Measurements from ENCODE around the gene TMEM63A.

Gene TMEM63A

GRCh38 chr1:225866981-225867380 is 15.2 kb downstream of the TMEM63A start:
- DNase-seq (ENCODE audit: low read depth) = no peak

DNA sequence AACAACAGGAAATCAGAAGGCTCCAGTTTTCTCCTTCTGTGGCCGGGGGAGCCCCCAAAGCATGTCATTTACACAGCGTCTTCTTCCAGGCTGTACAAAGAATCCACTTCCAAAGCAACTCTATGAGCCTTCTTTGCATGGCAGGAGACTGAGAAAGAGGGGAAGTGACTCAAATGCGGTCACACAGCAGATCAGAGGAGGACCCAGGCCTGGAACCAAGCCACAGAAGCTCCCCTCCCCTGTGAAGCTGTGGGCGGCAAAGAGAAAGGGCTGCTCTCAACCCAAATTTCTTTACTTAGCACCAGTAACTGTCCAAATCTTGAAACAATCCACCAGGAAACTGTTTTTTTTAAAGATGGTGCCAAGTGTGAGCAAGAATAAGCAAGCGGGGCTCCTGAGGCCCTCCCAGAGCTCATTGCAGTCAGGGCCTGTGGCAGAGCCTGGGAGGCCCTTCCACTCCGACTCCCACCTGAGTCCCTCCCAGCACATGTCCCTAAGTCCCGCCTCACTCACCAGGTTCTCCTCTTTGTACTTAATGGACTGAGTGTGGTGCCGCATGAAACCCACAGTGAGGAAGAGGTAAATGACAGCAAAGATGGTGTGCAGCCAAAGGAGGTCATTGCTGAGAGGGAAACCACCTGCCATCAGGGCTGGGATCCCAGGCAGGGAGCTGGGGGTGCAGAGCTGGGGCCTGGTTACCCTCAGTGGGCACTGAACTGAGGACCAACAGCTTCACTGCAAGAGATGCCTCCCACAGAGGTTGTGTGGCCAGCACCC is 15.9 kb downstream of the TMEM63A start:
- DNase-seq (ENCODE audit: low read depth) = no peak

- no peak for DNase-seq (ENCODE audit: low read depth)
These were observed 16.7 kb downstream of the TMEM63A start for GRCh38 chr1:225865514-225865913.

DNA sequence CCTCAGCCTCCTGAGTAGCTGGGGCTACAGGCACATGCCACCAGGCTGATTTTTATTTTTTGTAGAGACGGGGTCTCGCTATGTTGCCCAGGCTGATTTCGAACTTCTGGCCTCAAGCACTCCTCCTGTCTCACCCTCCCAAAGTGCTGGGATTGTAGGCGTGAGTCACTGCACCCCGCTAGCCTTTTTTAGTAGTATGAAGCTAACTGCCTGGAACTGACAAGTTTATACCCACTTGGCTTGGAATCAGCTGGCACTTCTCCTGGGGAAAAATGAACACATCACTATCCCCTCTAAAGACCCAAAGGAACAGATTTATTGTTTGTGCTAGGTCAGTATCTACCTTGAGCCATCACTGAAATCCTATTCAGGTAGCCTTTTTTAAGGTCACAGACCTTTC is 19.0 kb downstream of the TMEM63A start:
- DNase-seq (ENCODE audit: low read depth) = no peak

- no peak for DNase-seq (ENCODE audit: low read depth)
These were observed 19.6 kb downstream of the TMEM63A start for GRCh38 chr1:225862581-225862950.

DNA sequence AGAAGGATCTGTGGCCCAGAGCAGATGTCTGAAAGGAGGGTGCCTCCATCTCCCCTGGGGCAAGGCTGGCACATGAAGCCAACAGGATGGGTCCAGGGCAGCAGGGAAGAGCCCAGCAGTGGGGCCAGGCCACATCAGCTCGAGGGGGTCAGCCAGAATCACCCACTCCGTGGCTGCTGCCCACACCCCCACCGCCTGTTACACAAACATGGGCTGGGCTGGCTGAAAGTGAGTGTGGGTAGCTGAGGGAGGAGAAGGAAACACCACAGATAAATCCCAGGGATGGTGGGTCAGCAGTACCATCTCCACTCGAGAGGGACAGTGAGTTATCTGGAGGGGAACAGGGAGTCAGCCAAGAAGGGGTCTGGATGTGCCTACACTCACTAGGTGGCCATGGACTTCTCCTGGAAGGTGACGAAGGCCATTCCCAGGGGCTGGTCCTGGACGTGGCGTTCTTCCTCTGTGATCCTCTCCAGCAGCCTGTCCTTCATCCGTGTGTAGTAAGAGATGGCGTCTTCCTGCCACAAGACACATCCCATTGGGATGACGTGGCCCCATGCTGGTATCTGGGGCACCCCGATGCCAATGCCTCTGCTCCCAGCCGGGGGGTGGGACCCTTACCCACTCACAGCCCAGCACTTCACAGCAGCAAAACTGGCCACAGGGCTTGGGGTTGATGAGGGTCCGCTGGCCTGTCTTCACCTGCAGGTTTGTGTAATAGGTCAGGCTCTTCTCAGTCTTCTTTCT is 20.2 kb downstream of the TMEM63A start:
- no peak for DNase-seq (ENCODE audit: low read depth)

DNA sequence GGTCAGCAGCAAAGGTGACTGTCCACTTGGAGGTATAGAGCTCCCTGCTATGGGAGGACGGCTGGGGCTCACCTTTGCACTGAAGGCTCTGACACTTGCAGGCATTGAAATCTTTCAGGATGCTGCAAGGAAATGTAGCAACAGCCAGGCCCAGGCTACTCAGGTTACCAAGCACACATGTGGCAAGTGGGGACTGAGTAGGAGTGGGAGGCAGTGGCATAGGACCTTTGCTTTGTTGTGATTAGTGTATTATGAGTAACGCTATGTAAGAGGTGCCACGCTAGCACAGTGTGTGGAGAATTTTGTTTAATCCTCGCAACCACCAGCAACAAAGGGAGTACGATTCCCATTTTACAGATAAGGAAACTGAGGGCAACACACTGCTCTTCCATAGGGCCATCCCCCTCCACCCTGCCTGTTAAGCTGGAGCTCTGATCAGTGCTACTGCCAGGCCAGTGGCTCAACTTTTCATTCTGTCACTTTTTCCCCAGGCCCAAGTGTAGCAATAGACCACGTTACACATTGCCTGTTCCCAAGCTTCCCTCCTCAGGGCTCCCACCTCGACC is 21.2 kb downstream of the TMEM63A start:
- no peak for DNase-seq (ENCODE audit: low read depth)

DNA sequence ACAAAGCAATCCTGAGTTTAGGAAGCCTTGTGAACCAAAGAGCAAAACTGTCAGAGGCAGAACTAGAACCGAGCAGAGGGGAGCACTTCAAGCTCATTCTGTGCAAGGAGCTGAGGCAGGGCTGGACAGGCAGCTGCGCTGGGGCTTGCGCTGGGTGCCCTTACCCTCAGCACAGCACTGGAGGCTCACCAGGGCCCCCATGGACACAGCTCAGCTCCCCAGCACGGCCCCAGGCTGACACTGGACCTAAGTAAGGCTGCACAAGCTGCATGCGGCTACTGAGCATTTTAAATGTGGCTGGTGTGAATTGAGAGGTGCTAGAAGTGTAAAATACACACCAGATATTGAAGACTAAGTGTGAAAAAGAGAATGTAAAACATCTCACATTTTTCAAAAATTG is 22.1 kb downstream of the TMEM63A start:
- DNase-seq (ENCODE audit: low read depth) = no peak

GRCh38 chr1:225859151-225859550 is 23.0 kb downstream of the TMEM63A start:
- DNase-seq (ENCODE audit: low read depth) = no peak

- no peak for DNase-seq (ENCODE audit: low read depth)
These were observed 24.9 kb downstream of the TMEM63A start for GRCh38 chr1:225857256-225857655.

- no peak for DNase-seq (ENCODE audit: low read depth)
These were observed 26.5 kb downstream of the TMEM63A start for GRCh38 chr1:225855503-225856300.

- no peak for DNase-seq (ENCODE audit: low read depth)
These were observed 28.7 kb downstream of the TMEM63A start for GRCh38 chr1:225853441-225853840.

GRCh38 chr1:225852413-225853124 is 29.6 kb downstream of the TMEM63A start:
- no peak for DNase-seq (ENCODE audit: low read depth)

GRCh38 chr1:225851805-225852204 is 30.4 kb downstream of the TMEM63A start:
- DNase-seq (ENCODE audit: low read depth) = no peak

DNA sequence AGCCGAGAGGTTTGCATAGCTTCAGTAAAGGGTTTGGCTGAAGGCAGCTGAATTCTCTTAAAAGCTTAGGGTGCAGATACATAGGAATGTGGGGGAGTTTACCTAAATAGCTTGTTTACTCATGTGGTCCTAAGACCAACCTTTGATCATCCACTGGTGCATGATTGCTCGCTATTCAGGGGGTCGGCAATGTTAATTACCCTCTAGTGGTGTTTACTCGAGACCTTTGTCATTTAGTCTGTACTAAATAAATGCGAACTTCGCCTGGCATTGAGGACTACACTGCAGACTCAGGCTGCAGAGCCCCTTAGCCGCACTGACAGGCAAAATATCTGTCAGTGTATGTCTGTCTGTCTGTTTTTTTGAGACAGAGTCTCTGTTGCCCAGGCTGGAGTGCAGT is 31.8 kb downstream of the TMEM63A start:
- no peak for DNase-seq (ENCODE audit: low read depth)

DNA sequence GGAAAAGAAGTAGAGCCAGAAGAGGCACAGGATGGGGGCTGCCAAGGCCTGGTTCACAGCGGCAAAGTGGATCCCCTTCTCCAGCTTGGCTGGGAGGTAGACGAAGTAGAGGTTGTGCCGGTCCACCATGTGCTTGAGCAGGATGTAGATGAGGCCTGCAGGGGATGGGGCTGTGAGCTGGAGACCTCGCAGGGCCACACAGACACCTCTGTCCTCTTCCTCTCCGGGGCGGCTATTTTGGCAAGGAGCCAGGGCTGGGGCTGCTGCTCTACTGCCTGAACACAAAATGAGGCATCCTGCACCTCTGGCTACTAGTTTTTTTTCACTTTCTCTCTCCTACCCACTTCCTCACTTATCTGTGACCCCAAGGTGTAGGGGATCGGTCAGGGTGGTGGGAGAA is 32.3 kb downstream of the TMEM63A start:
- DNase-seq (ENCODE audit: low read depth) = no peak

- DNase-seq (ENCODE audit: low read depth) = no peak
These were observed 33.9 kb downstream of the TMEM63A start for GRCh38 chr1:225848030-225848955.

- no peak for DNase-seq (ENCODE audit: low read depth)
These were observed 34.6 kb downstream of the TMEM63A start for GRCh38 chr1:225847610-225848009.

GRCh38 chr1:225846331-225847310 is 35.6 kb downstream of the TMEM63A start:
- no peak for DNase-seq (ENCODE audit: low read depth)
